Measurements from ENCODE around the gene SFRP5. TPM values are rescaled to one million over a fixed set of nuclear protein-coding genes. Genes with fewer than 3 reads are reported as not detected.

The SFRP5 gene
- total and polyA plus RNA-seq, 2 of the 4 experiments (the other 2 are of a cell fraction), result not detected

GRCh38 chr10:97795886-97796285 lies 24.1 kb upstream of the SFRP5 start:
- Histone ChIP-seq H3K36me3 (ENCODE audit: control insufficient read depth, insufficient read depth, low read length) (no peaks in the 10 kb centered on the region), H3K9me1 (ENCODE audit: insufficient read depth, low read length) (no peaks in the 10 kb centered on the region), H4K5ac (ENCODE audit: low read depth, low read length) (no peak overlapping the region), H3K9me3 (ENCODE audit: control insufficient read depth, insufficient read depth, low read length) (peaks cover 3% of the 10 kb centered on the region; the same call in 1 of the 2 replicates), H2BK20ac (ENCODE audit: low read depth, low read length) (no peak overlapping the region), H3K27ac (ENCODE audit: insufficient read depth, low read length) (no peak overlapping the region), H4K91ac (ENCODE audit: insufficient read depth, low read depth, low read length) (no peak overlapping the region), H3K4me1 (ENCODE audit: control insufficient read depth, insufficient read depth, low read length) (no peaks in the 10 kb centered on the region), H3K27me3 (ENCODE audit: control insufficient read depth, insufficient read depth, low read length) (peaks cover 12% of the 10 kb centered on the region), H3K4me3 (ENCODE audit: insufficient read depth, low read depth, low read length) (no peak overlapping the region), H3K4ac (ENCODE audit: low read depth, low read length) (no peak overlapping the region), H3K56ac (ENCODE audit: extremely low read depth, insufficient read depth, low read length) (no peak overlapping the region), H3K23ac (ENCODE audit: low read depth, low read length) (no peak overlapping the region), H2AK5ac (ENCODE audit: low read depth, low read length) (no peak overlapping the region), H2AFZ (replicated peaks; ENCODE audit: low read length, poor library complexity) (no peak overlapping the region), H3K79me1 (ENCODE audit: low read depth in 1 of 2, low read length in 2 of 2) (no peaks in the 10 kb centered on the region), H3K9ac (ENCODE audit: low read depth, low read length) (no peak overlapping the region), H3K18ac (ENCODE audit: low read depth, low read length) (no peak overlapping the region), H2BK15ac (ENCODE audit: low read depth, low read length) (no peak overlapping the region), H3K14ac (replicated peaks; ENCODE audit: low read depth, low read length) (no peak overlapping the region), H3K4me2 (ENCODE audit: low read depth, low read length) (no peak overlapping the region), H4K8ac (ENCODE audit: low read depth in 2 of 2, low read length in 2 of 2) (no peak overlapping the region), H4K20me1 (ENCODE audit: insufficient read depth, low read length) (no peaks in the 10 kb centered on the region), H2AK9ac (replicated peaks; ENCODE audit: low read depth, low read length, poor library complexity) (no peak overlapping the region), H2BK5ac (ENCODE audit: low read depth, low read length, poor library complexity, severe bottlenecking) (no peak overlapping the region), H2BK120ac (ENCODE audit: low read depth, low read length) (no peak overlapping the region)
- BruUV-seq (replicated peaks), result no TSS peak
- intact Hi-C loops (cut with micrococcal nuclease) (no loop called here), dilution Hi-C loops (cut with HindIII; ENCODE audit: low sequenced_read_pairs, unreplicated experiment) (no loop called here), in situ Hi-C loops (cut with MboI; ENCODE audit: low sequenced_read_pairs) (loop anchor here (25.0 kb wide), 1 partner anchor 241 kb away; the partner anchor contains the start of gene CRTAC1)
- ChIA-PET POLR2A (ENCODE audit: unreplicated experiment) (no interaction called here), CTCF (no interaction called here)
- WGBS, 2 experiments (ENCODE audit: extremely low coverage in 2 of 2, insufficient read length in 1 of 2), result no CpG with 5 or more reads among the region's 4 CpGs
- TF ChIP-seq RFX5 (IDR thresholded peaks at IDR 0.05; ENCODE audit: low read depth, low read length) (no peak), FOS (IDR thresholded peaks at IDR 0.05; ENCODE audit: low read depth, low read length) (no peak), CHD1 (IDR thresholded peaks at IDR 0.05; ENCODE audit: low read depth, low read length) (no peak), MXI1 (IDR thresholded peaks at IDR 0.05; ENCODE audit: borderline replicate concordance, low read depth, low read length) (no peak), CTCF (conservative IDR thresholded peaks at IDR 0.05; ENCODE audit: low read depth, low read length) (no peak), RAD21 (IDR thresholded peaks at IDR 0.05; ENCODE audit: low read length) (no peak), SMC3 (IDR thresholded peaks at IDR 0.05; ENCODE audit: low read depth, low read length) (no peak), NFE2L2 (IDR thresholded peaks at IDR 0.05; ENCODE audit: low read depth, low read length) (no peak), RCOR1 (IDR thresholded peaks at IDR 0.05; ENCODE audit: insufficient replicate concordance, low read length) (no peak), CEBPB (IDR thresholded peaks at IDR 0.05; ENCODE audit: low read depth, low read length) (no peak), ELK1 (IDR thresholded peaks at IDR 0.05; ENCODE audit: borderline replicate concordance, low read depth, low read length) (no peak), POLR2A (IDR thresholded peaks at IDR 0.05; ENCODE audit: low read depth, low read length) (no peak), BHLHE40 (IDR thresholded peaks at IDR 0.05; ENCODE audit: low read depth, low read length) (no peak), MAZ (IDR thresholded peaks at IDR 0.05; ENCODE audit: borderline replicate concordance, low read depth, low read length) (no peak)
- TF ChIP-seq, protein P1, sequence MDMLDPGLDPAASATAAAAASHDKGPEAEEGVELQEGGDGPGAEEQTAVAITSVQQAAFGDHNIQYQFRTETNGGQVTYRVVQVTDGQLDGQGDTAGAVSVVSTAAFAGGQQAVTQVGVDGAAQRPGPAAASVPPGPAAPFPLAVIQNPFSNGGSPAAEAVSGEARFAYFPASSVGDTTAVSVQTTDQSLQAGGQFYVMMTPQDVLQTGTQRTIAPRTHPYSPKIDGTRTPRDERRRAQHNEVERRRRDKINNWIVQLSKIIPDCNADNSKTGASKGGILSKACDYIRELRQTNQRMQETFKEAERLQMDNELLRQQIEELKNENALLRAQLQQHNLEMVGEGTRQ (IDR thresholded peaks at IDR 0.05; ENCODE audit: low read depth, low read length), result no peak
- ATAC-seq (ENCODE audit: low read depth) (no peak), DNase-seq (no peak)

All from IMR-90 (cell line).